Stimulated activated CD4-positive, alpha-beta T cell treated with anti-CD3 and anti-CD28 coated beads, Interleukin-4, amount 100 ng/mL, for 1 hour (primary cell): ENCODE data around the gene PELI2.

Experiments used
- DNase-seq: peaks from one replicate; pipeline ENCODE4 v3.0.0-alpha.2; 2020

Gene PELI2

GRCh38 chr14:56211844-56212243, 93.6 kb downstream of the PELI2 start:
- DNase-seq, result no peak

DNA sequence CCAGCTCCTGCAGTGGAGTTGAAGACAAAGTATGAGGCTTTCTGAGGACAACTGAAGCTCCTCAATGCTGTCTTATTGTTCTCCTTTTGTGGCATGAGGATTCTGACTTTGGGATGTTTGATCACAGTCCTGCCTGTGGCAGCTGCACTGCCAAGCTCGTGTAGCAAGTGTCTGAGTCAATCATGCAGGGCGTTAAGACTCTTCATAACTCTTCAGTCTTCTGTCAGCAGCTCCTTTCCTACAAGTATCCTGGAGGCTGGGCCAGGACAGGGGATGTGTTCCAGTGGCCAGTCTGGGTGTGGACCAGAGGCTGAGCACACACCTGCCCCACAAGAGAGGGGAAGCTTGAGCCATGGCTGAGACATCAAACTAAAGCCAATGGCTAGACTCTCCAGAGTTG, 94.3 kb downstream of the PELI2 start:
- DNase-seq, result no peak

DNA sequence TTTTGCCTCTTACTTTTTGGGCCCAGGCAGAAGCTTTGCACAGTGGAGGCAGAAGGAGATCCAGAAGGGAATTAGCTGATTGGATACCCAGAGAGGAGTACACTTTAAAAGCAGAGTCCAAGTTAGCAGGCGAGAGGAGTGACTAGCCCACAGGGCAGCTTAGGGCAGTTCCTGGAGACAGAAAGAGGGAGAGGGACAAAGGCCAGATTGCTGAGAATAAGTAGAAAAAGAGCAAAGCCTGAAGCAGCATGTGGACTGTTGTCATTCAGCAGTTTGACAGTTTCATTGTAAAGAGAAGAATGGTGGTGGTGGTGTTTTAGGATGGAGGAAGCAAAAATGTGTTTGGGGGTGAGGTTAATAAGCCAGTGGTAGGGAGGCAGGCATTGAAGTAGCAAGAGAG, 95.1 kb downstream of the PELI2 start:
- no peak for DNase-seq

GRCh38 chr14:56215180-56215579, 97.0 kb downstream of the PELI2 start:
- DNase-seq, result no peak

- no peak for DNase-seq
Observed at GRCh38 chr14:56216626-56217379, 98.6 kb downstream of the PELI2 start.

GRCh38 chr14:56217380-56218045, 99.3 kb downstream of the PELI2 start:
- DNase-seq, result no peak

DNA sequence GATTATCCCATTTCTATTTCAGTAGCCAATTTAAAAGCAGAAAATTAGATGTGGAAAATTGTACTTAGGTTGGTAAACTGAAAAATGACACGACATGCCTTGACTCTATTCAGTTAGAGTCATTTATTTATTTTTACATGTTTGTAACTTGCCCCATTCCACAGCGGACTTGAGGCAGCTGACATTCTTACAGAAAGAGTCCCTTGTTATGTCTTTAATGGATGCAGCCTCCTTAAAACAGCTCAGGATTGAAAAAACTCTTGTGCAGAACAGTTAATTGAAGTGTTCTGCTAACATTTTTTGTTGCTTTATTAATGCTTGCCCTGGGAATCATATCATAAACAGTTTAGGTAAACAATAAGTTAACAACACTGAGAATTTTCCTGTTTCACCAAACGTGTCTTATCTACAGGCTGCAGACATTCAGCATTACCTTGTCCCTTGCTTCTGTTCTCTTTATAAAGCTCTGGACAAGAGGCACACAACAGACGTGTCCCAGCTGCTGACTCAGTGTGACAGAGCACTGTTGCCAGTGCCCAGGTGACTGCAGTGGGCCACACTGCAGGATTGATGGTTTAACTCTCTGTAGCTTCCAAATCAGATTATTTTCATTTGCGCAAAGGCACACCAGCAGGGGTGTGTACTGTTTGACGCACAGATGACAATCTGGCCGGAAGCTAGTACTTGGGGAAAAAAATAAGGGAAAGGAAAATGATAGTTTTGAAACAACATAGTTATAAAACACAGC, 101.6 kb downstream of the PELI2 start:
- no peak for DNase-seq

DNA sequence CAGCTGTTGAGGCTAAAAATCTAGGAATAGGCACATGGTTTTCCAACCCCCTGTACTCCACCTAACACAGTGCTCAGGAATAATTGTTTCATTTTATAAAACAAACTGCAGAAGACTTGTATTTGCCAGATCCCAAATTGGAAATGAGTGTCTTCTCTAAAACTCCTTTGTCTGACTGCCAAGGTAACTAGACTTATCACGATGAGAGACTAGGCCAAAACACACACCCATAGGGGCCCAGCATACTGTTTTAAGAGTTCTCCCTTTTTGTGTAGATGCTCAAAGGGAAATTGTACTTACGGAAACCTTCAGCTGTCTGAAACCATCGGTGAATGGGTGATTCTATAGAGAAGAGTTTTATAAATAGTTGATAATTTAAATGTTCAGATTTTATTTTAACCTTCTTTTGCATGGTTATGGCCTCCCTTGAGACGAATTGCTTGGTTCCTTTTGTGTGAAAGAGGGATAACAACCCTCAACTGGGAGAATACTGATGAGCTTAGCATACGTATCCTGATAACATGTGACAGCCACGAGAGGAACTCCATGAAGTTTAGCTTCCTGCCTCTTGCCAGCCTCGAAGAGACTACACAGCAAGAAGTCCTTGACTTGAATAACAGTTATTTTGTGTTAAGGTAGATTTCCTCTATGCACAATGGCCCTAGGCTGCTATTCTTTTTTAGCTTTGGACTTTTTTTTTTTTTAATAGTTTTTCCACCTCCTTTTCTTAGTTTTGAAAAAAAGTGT, 103.3 kb downstream of the PELI2 start:
- DNase-seq, result no peak

- DNase-seq, result no peak
Observed at GRCh38 chr14:56224229-56224628, 106.0 kb downstream of the PELI2 start.

DNA sequence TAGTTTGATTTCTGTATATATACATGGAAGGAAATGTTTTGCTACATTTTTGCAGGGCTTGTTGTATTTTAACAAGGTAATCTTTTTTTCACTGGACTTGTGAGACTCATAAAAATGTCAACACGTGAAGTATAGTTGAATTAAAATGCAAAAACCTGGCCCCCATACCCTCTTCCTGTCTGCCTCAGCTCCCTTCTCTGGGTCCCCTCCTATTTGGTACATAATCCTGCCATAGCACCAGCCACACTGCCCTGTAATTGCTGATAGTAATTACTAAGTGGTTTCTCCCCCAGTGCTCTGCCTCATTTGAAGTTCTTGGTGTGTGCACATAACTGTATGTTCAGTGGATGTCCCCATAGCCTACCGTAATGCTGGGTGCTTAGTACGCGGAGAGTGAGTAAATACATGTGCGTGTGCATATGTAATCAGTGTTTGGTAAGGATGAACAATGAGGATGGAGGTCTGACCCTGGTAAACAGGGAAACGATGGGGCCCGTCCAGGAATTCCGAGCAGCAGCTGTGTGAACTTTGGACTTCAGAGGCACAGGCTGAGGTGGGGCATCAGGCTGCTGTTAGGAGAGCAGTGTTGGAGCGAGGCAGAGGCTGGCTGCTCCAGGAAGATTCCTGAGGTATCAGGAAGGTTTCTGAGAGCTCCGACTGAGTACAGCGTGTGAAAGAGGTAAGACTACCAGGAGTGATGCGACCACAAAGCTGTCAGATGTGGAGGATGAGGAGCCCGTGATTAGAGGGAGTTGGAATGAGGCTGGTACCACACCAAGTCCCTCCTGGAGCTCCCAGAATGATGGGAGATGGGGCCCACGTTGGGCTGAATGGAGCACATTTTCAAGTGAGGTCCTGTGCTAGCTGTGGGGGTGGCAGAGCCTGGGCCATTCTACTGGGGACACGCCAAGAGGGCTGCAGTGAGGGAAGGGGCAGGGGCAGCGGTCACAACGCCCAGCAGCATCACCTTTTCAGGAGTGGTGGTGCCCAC, 106.8 kb downstream of the PELI2 start:
- no peak for DNase-seq

GRCh38 chr14:56235388-56235787, 117.2 kb downstream of the PELI2 start:
- no peak for DNase-seq

DNA sequence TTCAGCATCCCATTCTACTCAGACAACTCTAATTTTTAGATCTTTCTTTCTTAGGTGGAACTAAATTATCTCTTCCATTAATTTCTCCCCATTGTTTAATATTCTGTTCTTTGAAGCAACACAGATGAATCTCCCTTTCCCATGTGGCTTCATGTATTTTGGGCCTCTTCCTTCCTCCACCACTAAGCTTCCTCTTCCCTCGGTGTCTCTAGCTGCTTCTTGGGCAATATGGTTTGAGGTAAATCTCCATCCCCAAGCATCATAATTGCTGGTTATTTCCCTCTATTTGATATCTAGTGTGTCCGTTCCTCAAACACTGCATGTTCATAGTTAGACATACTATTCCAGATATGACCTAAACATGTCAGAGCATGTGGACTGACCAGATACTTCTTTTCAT, 119.2 kb downstream of the PELI2 start:
- DNase-seq, result no peak

DNA sequence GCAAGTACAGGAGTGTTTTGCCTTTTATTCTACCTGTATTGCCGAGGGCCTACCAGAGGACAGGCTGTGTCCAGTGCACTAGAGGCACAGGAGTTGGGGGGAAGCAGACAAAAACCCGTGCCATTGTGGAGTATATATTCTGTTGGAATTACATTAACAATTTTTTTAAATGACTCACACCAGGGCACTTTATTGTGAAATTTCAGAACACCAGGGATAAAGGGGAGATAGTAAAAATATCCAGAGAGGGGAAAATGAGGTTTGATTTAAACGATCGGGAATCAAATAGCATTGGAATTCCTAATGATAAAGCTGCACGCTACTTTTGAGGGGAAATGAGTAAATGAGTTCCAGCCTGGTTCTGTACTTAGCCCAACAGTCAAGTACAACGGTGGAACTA, 123.2 kb downstream of the PELI2 start:
- DNase-seq, result no peak

GRCh38 chr14:56243110-56243509, 124.9 kb downstream of the PELI2 start:
- no peak for DNase-seq

DNA sequence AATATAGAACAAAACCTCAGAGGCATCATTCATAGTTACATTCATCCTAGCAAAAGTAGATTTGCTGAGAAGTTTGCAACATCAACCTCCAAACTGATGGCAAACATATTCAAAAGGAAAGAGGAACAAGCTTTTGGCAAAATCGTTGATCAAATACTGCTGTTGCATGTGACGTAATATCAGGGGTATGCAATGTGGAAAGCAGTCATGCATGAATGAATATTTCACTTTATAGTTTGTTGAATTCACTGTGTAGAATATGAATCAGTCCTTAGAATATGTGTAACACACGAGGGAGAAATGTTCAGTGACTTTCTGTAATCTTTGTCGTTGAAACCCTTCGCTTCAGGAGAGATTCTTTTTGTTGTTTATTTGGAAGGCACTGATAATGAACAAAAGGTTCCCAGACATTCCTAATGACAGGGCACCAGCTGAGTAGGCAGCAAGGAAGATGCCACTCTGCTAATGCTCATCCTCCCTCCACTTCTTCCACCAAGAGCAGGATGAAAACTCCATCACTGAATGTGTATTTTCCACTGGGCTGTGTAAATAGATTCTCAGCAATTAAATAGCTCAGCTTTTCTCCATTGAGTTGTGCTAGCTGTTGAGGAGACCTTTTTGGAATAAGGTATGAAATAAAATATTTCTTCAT, 126.1 kb downstream of the PELI2 start:
- DNase-seq, result no peak

DNA sequence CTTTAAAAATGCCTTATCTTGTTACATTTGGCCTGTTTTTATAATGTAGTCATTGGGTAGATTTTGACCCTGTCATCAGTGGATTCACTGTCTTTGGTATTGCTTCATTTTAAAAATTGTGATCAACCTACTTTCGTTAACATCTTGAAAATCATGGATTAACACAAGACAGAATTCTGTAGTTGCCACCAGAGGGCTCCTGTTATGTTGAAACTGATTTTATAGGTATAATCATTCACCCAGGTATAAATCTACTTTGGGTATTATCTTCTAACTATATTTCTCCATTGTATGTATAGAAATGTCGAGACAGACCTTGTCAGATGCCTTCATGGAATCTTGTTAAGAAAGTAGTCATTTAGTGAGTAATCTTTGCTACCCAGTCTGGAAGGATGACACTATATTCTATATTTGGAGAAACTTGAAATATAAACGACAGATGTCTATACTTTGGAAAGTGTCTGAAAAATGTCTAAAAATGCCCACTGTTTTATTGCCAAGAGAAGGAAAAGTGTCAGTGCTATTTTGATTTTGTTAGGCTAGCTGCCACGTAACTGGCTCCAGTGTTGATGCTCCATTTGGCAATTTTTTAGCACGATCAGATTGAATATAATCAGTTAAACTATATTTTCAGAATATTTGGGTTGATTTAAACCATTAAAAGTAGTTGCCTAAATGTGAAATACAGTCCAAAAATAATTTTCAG, 129.4 kb downstream of the PELI2 start:
- DNase-seq, result no peak

GRCh38 chr14:56248442-56248841, 130.2 kb downstream of the PELI2 start:
- DNase-seq, result no peak

DNA sequence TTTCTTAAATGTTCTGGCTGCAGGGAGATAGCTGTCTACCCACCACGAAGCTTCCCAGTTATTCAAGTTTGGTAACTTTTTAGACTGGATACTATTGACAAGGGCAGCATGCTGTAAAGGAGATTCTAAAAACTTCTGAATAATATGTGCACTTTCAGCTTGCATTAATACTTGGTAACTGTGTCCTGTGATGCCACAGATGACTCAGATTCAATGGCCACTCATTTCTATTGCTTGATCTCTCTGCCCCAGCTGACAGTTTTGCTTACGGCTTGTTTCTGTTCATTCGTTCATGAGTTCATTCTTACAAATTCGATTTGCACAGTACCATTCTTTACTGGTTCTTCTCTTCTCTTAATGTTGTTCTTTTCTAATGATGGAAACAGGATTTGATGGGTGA, 142.8 kb downstream of the PELI2 start:
- no peak for DNase-seq

DNA sequence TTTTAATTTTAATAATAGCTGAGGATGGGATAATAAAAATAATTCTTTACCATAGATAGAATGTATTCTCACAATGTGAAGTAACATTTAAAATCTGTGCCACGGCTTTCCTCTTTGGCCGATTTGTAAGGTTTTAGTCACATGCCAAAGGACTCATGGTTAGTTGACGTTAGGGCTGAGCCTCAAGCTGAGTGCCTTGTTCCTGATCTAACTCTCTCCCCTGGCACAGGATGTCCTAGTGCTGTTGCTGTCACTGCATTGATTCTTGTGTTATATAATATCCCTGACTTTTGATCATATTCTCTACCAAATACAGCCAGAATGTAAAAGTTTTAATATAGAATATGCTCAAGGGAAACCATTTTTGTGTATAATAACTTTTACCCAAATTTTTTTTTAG, 144.3 kb downstream of the PELI2 start:
- no peak for DNase-seq

- no peak for DNase-seq
Observed at GRCh38 chr14:56268039-56268438, 149.8 kb downstream of the PELI2 start.

DNA sequence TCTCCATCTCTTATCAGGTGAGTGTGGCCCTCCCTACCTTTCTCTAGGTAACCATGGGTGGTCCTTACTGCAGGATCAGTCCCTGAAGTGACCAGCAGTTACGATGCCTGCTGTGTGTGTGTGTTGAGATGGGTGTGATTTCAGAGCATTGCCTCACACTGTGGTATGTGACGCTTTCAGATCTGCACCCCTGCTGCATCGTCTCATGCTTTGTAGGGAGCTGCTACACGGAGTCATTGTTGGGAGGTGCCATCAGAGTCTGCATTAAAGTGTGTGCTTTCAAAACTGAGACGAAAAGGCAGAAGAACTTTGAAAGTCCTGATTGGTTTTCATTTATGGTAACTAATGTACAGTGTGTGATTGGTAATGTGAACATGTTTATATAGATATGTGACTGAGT, 150.5 kb downstream of the PELI2 start:
- DNase-seq, result no peak
